Measurements from ENCODE around the gene FBF1. TPM values are rescaled to one million over a fixed set of nuclear protein-coding genes. Genes with fewer than 3 reads are reported as not detected.

Gene FBF1
- total and polyA plus RNA-seq, 9 of the 15 experiments (the other 6 are each of a cell fraction or from before 2014, with no cell fraction given) = 0.46 to 14.9 (median 7.5) TPM

- TF ChIP-seq CREB5 (CRISPR knock-in tag; IDR thresholded peaks at IDR 0.05) (no peak), SIN3A (IDR thresholded peaks at IDR 0.05; ENCODE audit: borderline replicate concordance in 2 of 2, control insufficient read depth in 1 of 2, low read depth in 2 of 2, low read length in 2 of 2) (peak in 1 of 2 experiments; percentile 69; a peak in 2 of 4 replicates), ILF3 (IDR thresholded peaks at IDR 0.05; ENCODE audit: borderline replicate concordance) (peak; percentile 41; the same call in 1 of the 2 replicates), ZBED1 (IDR thresholded peaks at IDR 0.05) (0 out of 2 replicates have a peak, but pooled peaks have one; percentile 47), BRD9 (IDR thresholded peaks at IDR 0.05; ENCODE audit: low read depth, partially characterized antibody) (peak; percentile 85), LCOR (CRISPR knock-in tag; IDR thresholded peaks at IDR 0.05) (peak; percentile 95), SAP30 (IDR thresholded peaks at IDR 0.05; ENCODE audit: borderline replicate concordance, insufficient read depth, low read depth, low read length, poor library complexity, severe bottlenecking) (peak; percentile 4), TCF3 (CRISPR knock-in tag; IDR thresholded peaks at IDR 0.05) (peak; percentile 43)
These were observed 35.9 kb downstream of the FBF1 start, which contains the start of gene MRPL38 (continued) for GRCh38 chr17:75904749-75905521.
